GM12801 (cell line): ENCODE results near the gene GSTT2B.
"Not testable (repeated sequence)": the region's sequence is repeated elsewhere in the genome, so short reads cannot be mapped to it uniquely, and the experiment has no call there.

Source experiments
- CTCF ChIP-seq: IDR thresholded peaks from one replicate; pipeline ENCODE4 v1.5.1; 2011; ENCODE audit warnings: control low read depth; ENCODE audit not compliant: insufficient read length; ENCODE audit errors: extremely low read depth

The GSTT2B gene

GRCh38 chr22:23997092-23997491 lies 36.1 kb upstream of the GSTT2B start:
- TF ChIP-seq CTCF = no peak

GRCh38 chr22:23984430-23984829 lies 23.4 kb upstream of the GSTT2B start:
- no peak for TF ChIP-seq CTCF

- not testable (repeated sequence) for TF ChIP-seq CTCF
Measured at GRCh38 chr22:23979557-23980240, 18.7 kb upstream of the GSTT2B start, which contains the start of gene GSTT2. Gene GSTT2 (plus strand): TSS chr22:23980134.

GRCh38 chr22:23974345-23974744 lies 13.3 kb upstream of the GSTT2B start, which contains the start of gene DDT:
Gene DDT (minus strand): TSS chr22:23974441. CDS start chr22:23974414, 27 bp downstream.
- TF ChIP-seq CTCF = not testable (repeated sequence)

- TF ChIP-seq CTCF = no peak
Measured at GRCh38 chr22:23970816-23971486, 10.0 kb upstream of the GSTT2B start.

GRCh38 chr22:23970201-23970641 lies 9.2 kb upstream of the GSTT2B start:
- no peak for TF ChIP-seq CTCF

- no peak for TF ChIP-seq CTCF
Measured at GRCh38 chr22:23969071-23969470, 8.1 kb upstream of the GSTT2B start.
